SJCRH30 (cell line): Measurements from ENCODE around the gene RIPOR3. TPM values are rescaled to one million over a fixed set of nuclear protein-coding genes. Genes with fewer than 3 reads are reported as not detected.

Experiments used
- total RNA-seq: library from RNA; depleted of rRNA; stranded (reverse); fragments of >200 nt; shearing (Covaris generic); gene quantifications from 2 replicates; pipeline ENCODE4 v1.2.3, GENCODE V29; 2014; rRNA removed

RIPOR3 gene
- total RNA-seq, 1 experiment from 2014 or later: 2.6 TPM

Other genes with a start within 250 kb of the RIPOR3 start
- 64.3 and 72.3 TPM in 2 replicates for gene PTPN1, start 181.2 kb downstream of the RIPOR3 start, total RNA-seq
- 2.3 and 2.8 TPM in 2 replicates for gene PARD6B, start 40.0 kb upstream of the RIPOR3 start, total RNA-seq
- 5.3 and 5.8 TPM in 2 replicates for gene BCAS4, start 103.5 kb upstream of the RIPOR3 start, total RNA-seq
- gene ADNP, start 239.9 kb upstream of the RIPOR3 start, total RNA-seq: 43.5 and 47.5 TPM in 2 replicates